SHP77 (cell line): ENCODE data around the gene DENND2A.

Experiments
- DNase-seq, 2 experiments: peaks; one replicate each; lab custom pipeline; 2025; lab: John Stamatoyannopoulos, UW

Gene DENND2A

GRCh38 chr7:140619176-140619575, 21.4 kb downstream of the DENND2A start:
- DNase-seq = no peak

- DNase-seq = no peak
These were observed 22.3 kb downstream of the DENND2A start for GRCh38 chr7:140618306-140618705.

- DNase-seq = no peak
These were observed 23.5 kb downstream of the DENND2A start for GRCh38 chr7:140617081-140617480.

- no peak for DNase-seq
These were observed 24.3 kb downstream of the DENND2A start for GRCh38 chr7:140616328-140616727.

- DNase-seq = no peak
These were observed 29.0 kb downstream of the DENND2A start for GRCh38 chr7:140611641-140612040.

GRCh38 chr7:140610204-140611165, 30.1 kb downstream of the DENND2A start:
- DNase-seq = no peak

GRCh38 chr7:140609646-140610045, 31.0 kb downstream of the DENND2A start:
- DNase-seq = no peak

- DNase-seq = no peak
These were observed 33.1 kb downstream of the DENND2A start for GRCh38 chr7:140607441-140607989.

- no peak for DNase-seq
These were observed 35.3 kb downstream of the DENND2A start for GRCh38 chr7:140605337-140605736.

GRCh38 chr7:140604760-140605159, 35.9 kb downstream of the DENND2A start:
- DNase-seq = no peak

GRCh38 chr7:140604076-140604475, 36.5 kb downstream of the DENND2A start:
- no peak for DNase-seq

- no peak for DNase-seq
These were observed 38.9 kb downstream of the DENND2A start for GRCh38 chr7:140601566-140602174.

- no peak for DNase-seq
These were observed 40.3 kb downstream of the DENND2A start for GRCh38 chr7:140600341-140600740.

- no peak for DNase-seq
These were observed 43.1 kb downstream of the DENND2A start for GRCh38 chr7:140597428-140597949.

- no peak for DNase-seq
These were observed 43.8 kb downstream of the DENND2A start for GRCh38 chr7:140596519-140597427.

GRCh38 chr7:140595468-140596092, 45.0 kb downstream of the DENND2A start:
- no peak for DNase-seq

GRCh38 chr7:140594131-140594691, 46.4 kb downstream of the DENND2A start:
- DNase-seq = no peak

- no peak for DNase-seq
These were observed 47.0 kb downstream of the DENND2A start for GRCh38 chr7:140593672-140593982.

- no peak for DNase-seq
These were observed 47.5 kb downstream of the DENND2A start for GRCh38 chr7:140592964-140593671.

- no peak for DNase-seq
These were observed 49.3 kb downstream of the DENND2A start for GRCh38 chr7:140591180-140591902.
